DOHH2 (cell line): ENCODE data around the gene TUBB1.

Source experiments
- H3F3A ChIP-seq: fragments of 200-600 bp; sonication (generic), shearing (Covaris generic); 2 replicates; pipeline ENCODE4 v1.6.0; 2016; ENCODE audit warnings: antibody characterized with exemption, mild to moderate bottlenecking; ENCODE audit not compliant: control insufficient read depth, insufficient read depth
- H3K27ac ChIP-seq: fragments of 200-600 bp; sonication (generic); 2 replicates; pipeline ENCODE4 v1.5.1; 2014; ENCODE audit warnings: low read depth, mild to moderate bottlenecking, low read length, moderate library complexity
- H3K27me3 ChIP-seq: fragments of 200-600 bp; sonication (generic); 2 replicates; pipeline ENCODE4 v1.6.1; 2014; ENCODE audit warnings: mild to moderate bottlenecking, low read length, mixed read lengths; ENCODE audit not compliant: control insufficient read depth
- H3K36me3 ChIP-seq: fragments of 200-600 bp; sonication (generic); 2 replicates; pipeline ENCODE4 v1.6.1; 2014; ENCODE audit warnings: mild to moderate bottlenecking, low read length, moderate library complexity, mixed read lengths; ENCODE audit not compliant: control insufficient read depth
- H3K4me1 ChIP-seq: fragments of 200-600 bp; sonication (generic); 2 replicates; pipeline ENCODE4 v1.6.1; 2014; ENCODE audit warnings: mild to moderate bottlenecking, low read length, mixed read lengths; ENCODE audit not compliant: control insufficient read depth
- H3K4me2 ChIP-seq: fragments of 200-600 bp; sonication (generic); 2 replicates; pipeline ENCODE4 v1.6.0; 2014; ENCODE audit warnings: mild to moderate bottlenecking, low read length, moderate library complexity
- H3K4me3 ChIP-seq: fragments of 200-600 bp; sonication (generic); 2 replicates; pipeline ENCODE4 v1.5.1; 2014; ENCODE audit warnings: mild to moderate bottlenecking, low read length, mixed read lengths
- H3K79me2 ChIP-seq: fragments of 200-600 bp; sonication (generic); 2 replicates; pipeline ENCODE4 v1.6.1; 2014; ENCODE audit warnings: mild to moderate bottlenecking, low read length, mixed read lengths; ENCODE audit not compliant: control insufficient read depth
- H3K9me2 ChIP-seq: fragments of 200-600 bp; sonication (generic); replicated peaks from 2 replicates; pipeline ENCODE4 v1.6.1; 2014; ENCODE audit warnings: mild to moderate bottlenecking, low read length, mixed read lengths; ENCODE audit not compliant: control insufficient read depth
- H3K9me3 ChIP-seq: fragments of 200-600 bp; sonication (generic); 2 replicates; pipeline ENCODE4 v1.6.1; 2014; ENCODE audit warnings: antibody characterized with exemption, low read length, mixed read lengths; ENCODE audit not compliant: control insufficient read depth, insufficient read depth
- H4K20me1 ChIP-seq: fragments of 200-600 bp; sonication (generic); 2 replicates; pipeline ENCODE4 v1.6.0; 2014; ENCODE audit warnings: low read depth, mild to moderate bottlenecking, antibody characterized with exemption, low read length, moderate library complexity; ENCODE audit not compliant: control insufficient read depth, insufficient read depth
- CTCF ChIP-seq: fragments of 200-600 bp; sonication (generic); IDR thresholded peaks from one replicate; pipeline ENCODE4 v1.5.1; 2014; ENCODE audit warnings: antibody characterized with exemption, mild to moderate bottlenecking, low read depth, low read length; ENCODE audit not compliant: poor library complexity, severe bottlenecking
- EZH2phosphoT487 ChIP-seq: fragments of 200-600 bp; sonication (generic); IDR thresholded peaks from 2 replicates; pipeline ENCODE4 v1.6.1; 2017; ENCODE audit warnings: borderline replicate concordance, mild to moderate bottlenecking, antibody characterized with exemption, low read length, moderate library complexity, mixed read lengths

TUBB1 gene

DNA sequence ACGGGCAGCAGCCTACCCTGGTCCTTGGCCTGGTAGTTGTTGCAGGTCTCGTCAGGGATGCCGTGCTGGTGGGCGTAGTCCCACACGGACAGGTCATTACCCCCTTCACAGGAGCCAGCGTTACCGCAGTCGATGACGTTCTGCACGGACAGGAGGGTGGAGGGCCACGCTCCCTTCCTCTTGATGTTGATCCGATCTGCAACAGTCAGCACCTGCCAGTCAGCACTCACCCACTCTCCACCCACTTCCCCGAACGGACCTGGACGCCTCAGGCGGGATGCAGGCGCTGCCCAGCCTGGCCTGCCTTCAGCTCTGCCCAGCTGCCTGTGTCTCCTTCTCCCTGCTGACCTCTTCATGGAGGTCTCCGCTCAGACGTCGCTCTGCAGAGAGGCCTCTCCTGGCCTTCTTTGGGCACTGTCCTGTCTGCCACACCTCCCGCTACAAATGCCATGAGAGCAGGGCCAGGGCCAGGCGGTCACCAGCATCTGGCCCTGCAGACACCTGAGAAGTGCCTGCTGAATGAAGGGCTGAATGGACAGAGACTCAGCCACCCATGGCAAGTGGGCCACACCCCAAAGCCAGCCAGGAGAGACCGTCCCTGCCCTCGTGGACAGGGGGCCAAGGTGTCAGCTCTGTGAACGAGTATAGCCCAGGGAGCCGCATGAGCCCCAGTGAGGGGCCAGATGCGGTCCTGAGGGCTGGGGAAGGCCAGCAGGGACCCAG is 17.6 kb upstream of the TUBB1 start:
- Histone ChIP-seq H3K27me3 (no peaks in the 10 kb centered on the region), H3K4me2 (no peak overlapping the region), H3K9me2 (no peaks in the 10 kb centered on the region), H3K79me2 (peaks cover 56% of the 10 kb centered on the region), H3F3A (peaks cover 17% of the 10 kb centered on the region), H3K36me3 (peaks cover 81% of the 10 kb centered on the region), H4K20me1 (peaks cover 16% of the 10 kb centered on the region; the same call in 1 of the 2 replicates), H3K4me3 (no peak overlapping the region), H3K27ac (no peak overlapping the region), H3K4me1 (peaks cover 31% of the 10 kb centered on the region), H3K9me3 (no peaks in the 10 kb centered on the region)
- TF ChIP-seq CTCF: no peak
- TF ChIP-seq EZH2phosphoT487: no peak

DNA sequence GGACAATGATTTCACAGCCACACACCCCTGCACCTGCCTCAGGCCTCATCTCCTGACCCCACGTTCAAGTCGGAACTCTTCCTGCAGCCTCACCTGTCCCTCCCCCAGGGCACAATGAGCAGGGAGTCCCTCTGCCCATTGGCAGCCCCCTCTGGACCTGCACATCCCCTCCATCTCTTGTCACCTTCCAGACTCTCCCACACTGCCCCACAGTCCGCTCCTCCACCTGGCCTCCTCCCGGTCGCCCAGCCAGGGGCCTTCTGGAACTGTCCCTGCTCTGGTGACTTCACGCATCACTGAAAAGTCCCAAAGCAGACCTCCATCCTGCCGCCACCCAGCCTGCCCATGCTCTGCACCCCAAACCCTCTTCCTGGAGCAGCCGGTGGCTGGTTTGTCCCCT is 16.8 kb upstream of the TUBB1 start:
- Histone ChIP-seq H3F3A (peaks cover 17% of the 10 kb centered on the region), H3K4me3 (no peak overlapping the region), H4K20me1 (peaks cover 16% of the 10 kb centered on the region; the same call in 1 of the 2 replicates), H3K27me3 (no peaks in the 10 kb centered on the region), H3K4me2 (no peak overlapping the region), H3K9me3 (no peaks in the 10 kb centered on the region), H3K36me3 (peaks cover 75% of the 10 kb centered on the region), H3K27ac (no peak overlapping the region), H3K4me1 (peaks cover 33% of the 10 kb centered on the region), H3K79me2 (peaks cover 58% of the 10 kb centered on the region), H3K9me2 (no peaks in the 10 kb centered on the region)
- TF ChIP-seq EZH2phosphoT487: no peak
- no peak for TF ChIP-seq CTCF

DNA sequence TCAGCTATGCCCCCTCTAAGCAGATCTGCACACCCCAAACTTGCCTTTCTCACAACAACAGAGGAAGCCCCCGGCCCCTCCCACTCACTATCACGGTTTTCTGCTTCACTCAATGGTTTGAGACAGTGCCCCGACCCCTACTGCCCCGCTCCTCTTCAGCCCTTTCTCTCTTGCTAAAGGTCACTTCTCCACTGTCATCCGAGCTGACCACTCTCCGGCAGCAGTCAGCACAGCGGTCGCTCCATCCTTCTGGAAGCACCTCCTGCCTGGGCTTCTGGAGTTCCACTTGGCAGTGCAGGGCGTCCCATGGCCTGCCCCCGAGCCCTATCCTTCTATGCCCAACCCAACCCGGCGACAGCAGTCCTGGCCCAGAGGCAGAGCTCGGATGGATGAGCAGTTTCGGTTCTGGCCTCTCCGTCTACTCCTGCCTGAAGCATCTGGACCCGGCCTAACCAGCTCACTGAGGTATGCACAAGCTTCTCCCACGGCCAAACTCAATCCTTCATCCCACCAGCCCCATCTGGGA is 16.3 kb upstream of the TUBB1 start:
- Histone ChIP-seq H3K4me2 (no peak overlapping the region), H3K27ac (no peak overlapping the region), H3K36me3 (peaks cover 70% of the 10 kb centered on the region), H3K27me3 (no peaks in the 10 kb centered on the region), H3K4me1 (peaks cover 38% of the 10 kb centered on the region), H4K20me1 (peaks cover 16% of the 10 kb centered on the region; the same call in 1 of the 2 replicates), H3K79me2 (peaks cover 58% of the 10 kb centered on the region), H3K4me3 (no peak overlapping the region), H3K9me3 (no peaks in the 10 kb centered on the region), H3F3A (peaks cover 15% of the 10 kb centered on the region), H3K9me2 (no peaks in the 10 kb centered on the region)
- no peak for TF ChIP-seq EZH2phosphoT487
- TF ChIP-seq CTCF: no peak
